GM12873 (cell line): Measurements from ENCODE around the gene CYB561A3.

Source experiments
- TF ChIP-seq, protein P1 (sequence below): IDR thresholded peaks from 2 replicates; pipeline ENCODE4 v1.5.1; 2012; ENCODE audit warnings: low read depth, mild to moderate bottlenecking, moderate library complexity, low read length, control low read depth; ENCODE audit not compliant: insufficient read depth; ENCODE audit errors: missing control alignments

Gene CYB561A3

GRCh38 chr11:61377461-61378160 lies 15.9 kb upstream of the CYB561A3 start:
- TF ChIP-seq, protein P1, sequence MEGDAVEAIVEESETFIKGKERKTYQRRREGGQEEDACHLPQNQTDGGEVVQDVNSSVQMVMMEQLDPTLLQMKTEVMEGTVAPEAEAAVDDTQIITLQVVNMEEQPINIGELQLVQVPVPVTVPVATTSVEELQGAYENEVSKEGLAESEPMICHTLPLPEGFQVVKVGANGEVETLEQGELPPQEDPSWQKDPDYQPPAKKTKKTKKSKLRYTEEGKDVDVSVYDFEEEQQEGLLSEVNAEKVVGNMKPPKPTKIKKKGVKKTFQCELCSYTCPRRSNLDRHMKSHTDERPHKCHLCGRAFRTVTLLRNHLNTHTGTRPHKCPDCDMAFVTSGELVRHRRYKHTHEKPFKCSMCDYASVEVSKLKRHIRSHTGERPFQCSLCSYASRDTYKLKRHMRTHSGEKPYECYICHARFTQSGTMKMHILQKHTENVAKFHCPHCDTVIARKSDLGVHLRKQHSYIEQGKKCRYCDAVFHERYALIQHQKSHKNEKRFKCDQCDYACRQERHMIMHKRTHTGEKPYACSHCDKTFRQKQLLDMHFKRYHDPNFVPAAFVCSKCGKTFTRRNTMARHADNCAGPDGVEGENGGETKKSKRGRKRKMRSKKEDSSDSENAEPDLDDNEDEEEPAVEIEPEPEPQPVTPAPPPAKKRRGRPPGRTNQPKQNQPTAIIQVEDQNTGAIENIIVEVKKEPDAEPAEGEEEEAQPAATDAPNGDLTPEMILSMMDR, result no peak

- TF ChIP-seq, protein P1, result no peak
Observed at GRCh38 chr11:61375761-61376108, 14.1 kb upstream of the CYB561A3 start.

DNA sequence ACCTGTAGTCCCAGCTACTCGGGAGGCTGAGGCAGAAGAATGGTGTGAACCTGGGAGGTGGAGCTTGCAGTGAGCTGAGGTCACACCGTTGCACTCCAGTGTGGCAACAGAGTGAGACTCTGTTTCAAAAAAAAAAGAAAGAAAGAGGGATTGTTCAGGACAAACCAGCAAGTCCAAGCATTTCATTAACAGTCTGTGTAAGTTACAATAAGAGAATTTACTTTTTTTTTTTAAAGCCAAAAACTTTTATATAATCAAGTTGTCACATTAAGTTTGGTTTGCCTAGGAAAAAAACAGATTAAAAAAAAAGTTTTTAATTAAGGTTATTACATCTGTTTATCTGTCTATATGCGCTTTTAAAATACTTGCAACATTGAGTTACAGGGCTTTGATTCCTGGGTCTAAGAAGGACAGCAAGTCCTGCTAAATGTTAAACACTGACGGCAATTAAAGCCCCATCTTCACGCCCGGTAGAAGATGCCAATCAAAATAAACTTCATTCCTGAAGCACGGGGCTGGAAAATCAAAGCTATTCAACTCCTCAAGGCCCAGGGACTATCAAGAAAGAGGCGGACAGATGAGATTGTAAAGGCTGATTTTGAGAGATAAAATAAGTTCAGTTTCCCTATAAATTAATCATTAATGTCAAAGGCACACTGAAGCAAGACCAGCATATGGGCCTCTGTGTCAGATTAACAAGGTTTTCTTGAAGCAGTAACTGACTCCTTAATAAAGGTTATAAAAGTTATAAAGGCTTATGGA lies 11.2 kb upstream of the CYB561A3 start:
- TF ChIP-seq, protein P1, result no peak

- TF ChIP-seq, protein P1, result no peak
Observed at GRCh38 chr11:61370349-61371005, 8.8 kb upstream of the CYB561A3 start.

- TF ChIP-seq, protein P1, result no peak
Observed at GRCh38 chr11:61369372-61370348, 8.0 kb upstream of the CYB561A3 start.

GRCh38 chr11:61368646-61369045 lies 7.0 kb upstream of the CYB561A3 start:
- TF ChIP-seq, protein P1, result no peak

- TF ChIP-seq, protein P1, result no peak
Observed at GRCh38 chr11:61367406-61367805, 5.7 kb upstream of the CYB561A3 start.
